22Rv1 (cell line): ENCODE measurements around the gene TMEM200A.

Experiments used
- ZFX ChIP-seq: fragments of 450-650 bp; IDR thresholded peaks from 2 replicates; pipeline ENCODE4 v1.6.1; 2017; ENCODE audit warnings: antibody characterized with exemption, borderline replicate concordance
- TF ChIP-seq, protein P1 (sequence below): fragments of 450-650 bp; IDR thresholded peaks from 2 replicates; pipeline ENCODE4 v1.5.1; 2017; ENCODE audit warnings: mild to moderate bottlenecking

GRCh38 chr6:130393306-130393705, 27.5 kb downstream of the TMEM200A start:
- TF ChIP-seq, protein P1, sequence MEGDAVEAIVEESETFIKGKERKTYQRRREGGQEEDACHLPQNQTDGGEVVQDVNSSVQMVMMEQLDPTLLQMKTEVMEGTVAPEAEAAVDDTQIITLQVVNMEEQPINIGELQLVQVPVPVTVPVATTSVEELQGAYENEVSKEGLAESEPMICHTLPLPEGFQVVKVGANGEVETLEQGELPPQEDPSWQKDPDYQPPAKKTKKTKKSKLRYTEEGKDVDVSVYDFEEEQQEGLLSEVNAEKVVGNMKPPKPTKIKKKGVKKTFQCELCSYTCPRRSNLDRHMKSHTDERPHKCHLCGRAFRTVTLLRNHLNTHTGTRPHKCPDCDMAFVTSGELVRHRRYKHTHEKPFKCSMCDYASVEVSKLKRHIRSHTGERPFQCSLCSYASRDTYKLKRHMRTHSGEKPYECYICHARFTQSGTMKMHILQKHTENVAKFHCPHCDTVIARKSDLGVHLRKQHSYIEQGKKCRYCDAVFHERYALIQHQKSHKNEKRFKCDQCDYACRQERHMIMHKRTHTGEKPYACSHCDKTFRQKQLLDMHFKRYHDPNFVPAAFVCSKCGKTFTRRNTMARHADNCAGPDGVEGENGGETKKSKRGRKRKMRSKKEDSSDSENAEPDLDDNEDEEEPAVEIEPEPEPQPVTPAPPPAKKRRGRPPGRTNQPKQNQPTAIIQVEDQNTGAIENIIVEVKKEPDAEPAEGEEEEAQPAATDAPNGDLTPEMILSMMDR = no peak
- TF ChIP-seq ZFX = no peak
